WTC11 (cell line): ENCODE data around the gene TNFSF4.

Source experiments
- ATF1 ChIP-seq: sonication (generic); formaldehyde crosslinking; IDR thresholded peaks from 2 replicates; pipeline ENCODE4 v1.8.1; 2023; ENCODE audit warnings: mild to moderate bottlenecking, moderate library complexity, missing genetic modification reagents
- CREM ChIP-seq: sonication (generic); formaldehyde crosslinking; IDR thresholded peaks from 2 replicates; pipeline ENCODE4 v1.8.1; 2022; ENCODE audit warnings: mild to moderate bottlenecking, missing genetic modification reagents, moderate library complexity
- CTCF ChIP-seq: fragments of 200-600 bp; IDR thresholded peaks from 2 replicates; pipeline ENCODE4 v1.8.0; 2022; ENCODE audit warnings: antibody characterized with exemption
- ELF4 ChIP-seq: sonication (generic); formaldehyde crosslinking; IDR thresholded peaks from 2 replicates; pipeline ENCODE4 v1.8.1; 2022; ENCODE audit warnings: low read depth, mild to moderate bottlenecking, moderate library complexity, missing genetic modification reagents
- ESRRA ChIP-seq: sonication (generic); formaldehyde crosslinking; IDR thresholded peaks from 2 replicates; pipeline ENCODE4 v1.8.1; 2022; ENCODE audit warnings: mild to moderate bottlenecking, missing genetic modification reagents, borderline replicate concordance
- JUN ChIP-seq: sonication (generic); formaldehyde crosslinking; IDR thresholded peaks from 2 replicates; pipeline ENCODE4 v1.8.0; 2023; ENCODE audit warnings: mild to moderate bottlenecking, missing genetic modification reagents
- MLX ChIP-seq: sonication (generic); formaldehyde crosslinking; IDR thresholded peaks from 2 replicates; pipeline ENCODE4 v1.8.1; 2023; ENCODE audit warnings: mild to moderate bottlenecking, missing genetic modification reagents, moderate library complexity
- PRDM15 ChIP-seq: sonication (generic); formaldehyde crosslinking; IDR thresholded peaks from 2 replicates; pipeline ENCODE4 v1.8.0; 2022; ENCODE audit warnings: missing genetic modification reagents
- SMAD3 ChIP-seq: sonication (generic); formaldehyde crosslinking; IDR thresholded peaks from 2 replicates; pipeline ENCODE4 v1.8.0; 2022; ENCODE audit warnings: missing genetic modification reagents, mild to moderate bottlenecking, borderline replicate concordance
- USF2 ChIP-seq: sonication (generic); formaldehyde crosslinking; IDR thresholded peaks from 2 replicates; pipeline ENCODE4 v1.8.1; 2023; ENCODE audit warnings: mild to moderate bottlenecking, missing genetic modification reagents, moderate library complexity
- ZNF138 ChIP-seq: sonication (generic); formaldehyde crosslinking; conservative IDR thresholded peaks from 2 replicates; pipeline ENCODE4 v1.8.1; 2022; ENCODE audit warnings: mild to moderate bottlenecking, moderate library complexity, missing genetic modification reagents
- ZNF396 ChIP-seq: fragments of 250-450 bp; sonication (Bioruptor Pico); IDR thresholded peaks from 2 replicates; pipeline ENCODE4 v1.8.0; 2021; ENCODE audit warnings: mild to moderate bottlenecking, moderate library complexity, borderline replicate concordance

GRCh38 chr1:173243300-173243699 is 36.2 kb upstream of the TNFSF4 start:
- TF ChIP-seq ATF1 (CRISPR knock-in tag) (no peak), JUN (CRISPR knock-in tag) (no peak), CTCF (no peak), ELF4 (CRISPR knock-in tag) (no peak), USF2 (CRISPR knock-in tag) (no peak), MLX (CRISPR knock-in tag) (no peak), ESRRA (CRISPR knock-in tag) (no peak), CREM (no peak), PRDM15 (no peak), ZNF396 (no peak), ZNF138 (CRISPR knock-in tag) (no peak), SMAD3 (CRISPR knock-in tag) (no peak)
